GM23248 (cell line): Measurements from ENCODE around the gene RGR. TPM values are rescaled to one million over a fixed set of nuclear protein-coding genes. Genes with fewer than 3 reads are reported as not detected.

Source experiments
- DNase-seq: peaks from one replicate; pipeline ENCODE4 v3.0.0-alpha.2; 2015
- H2AFZ ChIP-seq: fragments of 200-600 bp; sonication (generic); 2 replicates; pipeline ENCODE4 v1.6.1; 2016; ENCODE audit warnings: antibody characterized with exemption
- H3F3A ChIP-seq: fragments of 200-600 bp; sonication (generic); 2 replicates; pipeline ENCODE4 v1.6.1; 2016; ENCODE audit warnings: mild to moderate bottlenecking, antibody characterized with exemption, mixed run types; ENCODE audit not compliant: insufficient read depth
- H3K27ac ChIP-seq: fragments of 200-600 bp; sonication (generic); 2 replicates; pipeline ENCODE4 v1.5.1; 2016; ENCODE audit warnings: mild to moderate bottlenecking
- H3K27me3 ChIP-seq: fragments of 200-600 bp; sonication (generic); replicated peaks from 2 replicates; pipeline ENCODE4 v1.6.1; 2016; ENCODE audit warnings: mild to moderate bottlenecking; ENCODE audit not compliant: insufficient read depth
- H3K36me3 ChIP-seq: fragments of 200-600 bp; sonication (generic); 2 replicates; pipeline ENCODE4 v1.6.1; 2016; ENCODE audit warnings: low read depth, mild to moderate bottlenecking
- H3K4me1 ChIP-seq: fragments of 200-600 bp; sonication (generic); 2 replicates; pipeline ENCODE4 v1.6.1; 2016; ENCODE audit warnings: mild to moderate bottlenecking; ENCODE audit not compliant: insufficient read depth
- H3K4me2 ChIP-seq: fragments of 200-600 bp; sonication (generic); one replicate; pipeline ENCODE4 v1.6.1; 2016; ENCODE audit warnings: mild to moderate bottlenecking; ENCODE audit not compliant: unreplicated experiment
- H3K4me3 ChIP-seq: fragments of 200-600 bp; sonication (generic); 2 replicates; pipeline ENCODE4 v1.5.1; 2016; ENCODE audit warnings: mild to moderate bottlenecking
- H3K79me2 ChIP-seq: fragments of 200-600 bp; sonication (generic); 2 replicates; pipeline ENCODE4 v1.6.1; 2016; ENCODE audit warnings: mild to moderate bottlenecking; ENCODE audit not compliant: insufficient read depth
- H3K9ac ChIP-seq: fragments of 200-600 bp; sonication (generic); 2 replicates; pipeline ENCODE4 v1.6.1; 2016; ENCODE audit warnings: mild to moderate bottlenecking
- H3K9me2 ChIP-seq: fragments of 200-600 bp; sonication (generic); 2 replicates; pipeline ENCODE4 v1.6.1; 2016; ENCODE audit warnings: mixed run types, mild to moderate bottlenecking, moderate library complexity; ENCODE audit not compliant: insufficient read depth
- H3K9me3 ChIP-seq: fragments of 200-600 bp; sonication (generic); one replicate; pipeline ENCODE4 v1.6.1; 2017; ENCODE audit warnings: low read depth
- H4K20me1 ChIP-seq: fragments of 200-600 bp; sonication (generic); 2 replicates; pipeline ENCODE4 v1.6.0; 2016; ENCODE audit not compliant: insufficient read depth
- EZH2 ChIP-seq: fragments of 200-600 bp; sonication (generic); IDR thresholded peaks from 2 replicates; pipeline ENCODE4 v1.6.1; 2018; ENCODE audit warnings: antibody characterized with exemption, mild to moderate bottlenecking; ENCODE audit not compliant: insufficient read depth, poor library complexity, severe bottlenecking
- EZH2phosphoT487 ChIP-seq: fragments of 200-600 bp; sonication (generic); IDR thresholded peaks from 2 replicates; pipeline ENCODE4 v1.6.1; 2018; ENCODE audit warnings: antibody characterized with exemption, moderate library complexity, mild to moderate bottlenecking, low read depth; ENCODE audit not compliant: insufficient read depth
- WGBS, 2 experiments: methylation state at CpG; one replicate each; pipeline ENCODE4 v1.1.6; 2015 to 2017; ENCODE audit warnings: low lambda C conversion rate in 2 of 2, low coverage in 1 of 2; ENCODE audit errors: missing lambda C conversion rate in 2 of 2; 5-methylcytosine and 5-hydroxymethylcytosine counted together
- in situ Hi-C: fragments of 300-500 bp; cut with MboI; formaldehyde crosslinking; loops from 2 replicates; pipeline ENCODE4 v1.15.0; 2020
- polyA plus RNA-seq: library from polyadenylated mRNA; unstranded; fragments of >200 nt; fragmentation: Nextera tagmentation; extraction: Ambion mirVana; gene quantifications from 2 replicates; pipeline ENCODE4 v1.2.1, GENCODE V29; 2016
- total RNA-seq: library from RNA; depleted of rRNA; stranded (reverse); fragments of >200 nt; shearing (Covaris generic); gene quantifications from 2 replicates; pipeline ENCODE4 v1.2.3, GENCODE V29; 2014

The RGR gene
- total and polyA plus RNA-seq, 2 experiments from 2014 or later, result not detected

DNA sequence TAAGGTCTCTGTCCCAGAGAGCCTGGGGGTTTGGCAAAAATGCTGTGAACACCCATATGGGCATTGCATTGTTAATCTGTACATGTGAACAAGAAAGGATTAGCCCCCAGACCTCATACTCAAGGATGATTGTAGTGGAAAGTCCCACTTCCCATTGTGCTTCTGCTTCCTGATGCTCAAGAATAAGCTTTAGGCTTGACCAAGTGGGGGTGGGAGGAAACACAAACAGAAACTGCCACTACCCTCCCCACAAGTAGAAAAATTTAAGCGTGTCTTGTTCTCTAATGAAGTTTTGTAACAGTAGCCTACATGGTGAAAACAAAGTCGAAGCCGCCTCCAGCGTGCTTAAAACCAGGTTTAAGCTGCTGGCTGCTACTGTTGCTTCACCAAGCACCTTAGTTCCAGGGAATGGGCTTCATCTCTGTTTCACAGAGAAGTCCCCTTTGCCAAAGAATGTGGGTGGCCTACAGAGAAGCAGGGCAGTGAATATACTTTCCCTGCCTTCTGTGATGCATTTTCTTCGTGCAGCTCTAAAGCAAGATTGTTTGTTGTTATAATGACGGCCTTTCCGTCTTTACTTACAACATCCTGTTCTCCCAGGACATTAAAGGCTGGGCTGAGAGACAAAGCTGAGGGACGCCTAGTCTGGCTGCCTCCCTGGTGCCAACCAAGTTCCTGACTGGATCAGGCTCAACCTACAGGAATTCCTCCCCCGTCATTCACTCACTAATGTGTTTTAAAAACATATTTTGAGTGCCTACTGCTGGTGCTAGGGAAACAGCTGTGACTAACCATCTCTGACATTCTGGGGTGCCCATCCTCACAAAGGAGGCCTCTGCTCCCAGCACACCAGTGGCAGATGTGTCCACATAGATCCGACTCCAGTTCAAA, 51.5 kb downstream of the RGR start:
- Histone ChIP-seq H3K4me1 (no peaks in the 10 kb centered on the region), H3K36me3 (no peaks in the 10 kb centered on the region), H4K20me1 (no peaks in the 10 kb centered on the region), H2AFZ (no peak overlapping the region; the same call in 1 of the 2 replicates), H3K27ac (peak overlapping the region; percentile 73), H3F3A (no peaks in the 10 kb centered on the region), H3K4me2 (no peak overlapping the region), H3K9me3 (no peaks in the 10 kb centered on the region), H3K4me3 (no peak overlapping the region), H3K9me2 (no peaks in the 10 kb centered on the region), H3K79me2 (no peaks in the 10 kb centered on the region), H3K9ac (peak overlapping the region; percentile 43), H3K27me3 (no peaks in the 10 kb centered on the region)
- DNase-seq, result peak; percentile 81
- TF ChIP-seq EZH2, result no peak
- in situ Hi-C loops, result no loop called here
- WGBS, 2 experiments, result 50% methylated on average over 10 of the region's 10 CpGs

DNA sequence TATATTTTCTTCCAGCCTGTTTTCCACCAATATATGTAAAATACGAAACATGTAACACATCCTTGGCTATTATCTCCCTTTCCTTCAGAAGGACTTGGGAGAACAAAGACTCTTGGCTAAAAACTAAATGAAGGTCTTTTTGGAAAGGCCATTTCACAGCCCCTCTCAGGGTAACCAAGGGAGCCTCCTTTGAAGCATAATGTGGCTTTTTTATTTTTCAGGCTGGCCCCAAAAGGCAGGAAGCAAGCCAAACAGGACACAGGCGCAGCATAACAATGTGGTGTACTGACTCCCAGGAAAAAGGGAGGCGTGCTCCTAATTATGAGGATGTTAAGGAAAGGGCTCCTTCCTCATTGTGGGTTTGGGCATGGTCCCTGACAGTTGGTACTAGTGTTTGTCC, 53.2 kb downstream of the RGR start:
- TF ChIP-seq EZH2 (no peak), EZH2phosphoT487 (no peak)
- WGBS, 2 experiments, result 54 to 66% methylated on average over 3 of the region's 3 CpGs
- H3K27me3 ChIP-seq, result no peaks in the 10 kb centered on the region
- no peak overlapping the region for H3K4me2 ChIP-seq
- H3F3A ChIP-seq, result no peaks in the 10 kb centered on the region
- no peaks in the 10 kb centered on the region for H4K20me1 ChIP-seq
- no peaks in the 10 kb centered on the region for H3K9me2 ChIP-seq
- H3K9me3 ChIP-seq, result no peaks in the 10 kb centered on the region
- no peak for DNase-seq
- no peak overlapping the region for H2AFZ ChIP-seq
- H3K27ac ChIP-seq, result no peak overlapping the region
- H3K4me3 ChIP-seq, result no peak overlapping the region
- H3K9ac ChIP-seq, result no peak overlapping the region
- in situ Hi-C loops, result no loop called here
- no peaks in the 10 kb centered on the region for H3K79me2 ChIP-seq
- no peaks in the 10 kb centered on the region for H3K4me1 ChIP-seq
- H3K36me3 ChIP-seq, result no peaks in the 10 kb centered on the region

DNA sequence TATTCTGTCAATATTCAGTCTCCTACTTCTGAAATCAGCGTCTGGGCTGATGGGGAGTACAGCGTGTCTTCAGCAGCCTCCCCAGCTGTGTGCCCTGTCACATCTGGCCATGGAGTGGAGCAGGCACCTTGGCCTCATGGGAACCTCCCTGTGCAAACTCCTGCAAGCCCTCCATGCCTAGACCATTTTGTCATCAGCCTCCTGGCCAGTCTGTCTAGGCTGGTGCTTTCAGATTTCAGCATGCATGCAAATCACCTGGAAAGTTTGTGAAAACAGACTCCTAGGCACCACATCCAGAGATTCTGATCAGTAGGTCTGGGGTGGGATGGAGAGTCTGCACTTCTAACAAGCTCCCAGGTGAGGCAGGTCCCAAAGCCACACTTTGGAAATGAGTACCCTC, 57.4 kb downstream of the RGR start:
- Histone ChIP-seq H3K79me2 (no peaks in the 10 kb centered on the region), H3K9me3 (no peaks in the 10 kb centered on the region), H3K9me2 (no peaks in the 10 kb centered on the region), H3K4me2 (no peak overlapping the region), H2AFZ (no peak overlapping the region), H3K4me1 (no peaks in the 10 kb centered on the region), H3K27ac (no peak overlapping the region), H3K36me3 (no peaks in the 10 kb centered on the region), H4K20me1 (no peaks in the 10 kb centered on the region), H3K27me3 (no peaks in the 10 kb centered on the region), H3K4me3 (no peak overlapping the region), H3F3A (no peaks in the 10 kb centered on the region), H3K9ac (no peak overlapping the region)
- WGBS, 2 experiments, result 19% methylated on average over 2 of the region's 2 CpGs
- DNase-seq, result no peak
- TF ChIP-seq EZH2phosphoT487 (no peak), EZH2 (no peak)
- in situ Hi-C loops, result no loop called here

DNA sequence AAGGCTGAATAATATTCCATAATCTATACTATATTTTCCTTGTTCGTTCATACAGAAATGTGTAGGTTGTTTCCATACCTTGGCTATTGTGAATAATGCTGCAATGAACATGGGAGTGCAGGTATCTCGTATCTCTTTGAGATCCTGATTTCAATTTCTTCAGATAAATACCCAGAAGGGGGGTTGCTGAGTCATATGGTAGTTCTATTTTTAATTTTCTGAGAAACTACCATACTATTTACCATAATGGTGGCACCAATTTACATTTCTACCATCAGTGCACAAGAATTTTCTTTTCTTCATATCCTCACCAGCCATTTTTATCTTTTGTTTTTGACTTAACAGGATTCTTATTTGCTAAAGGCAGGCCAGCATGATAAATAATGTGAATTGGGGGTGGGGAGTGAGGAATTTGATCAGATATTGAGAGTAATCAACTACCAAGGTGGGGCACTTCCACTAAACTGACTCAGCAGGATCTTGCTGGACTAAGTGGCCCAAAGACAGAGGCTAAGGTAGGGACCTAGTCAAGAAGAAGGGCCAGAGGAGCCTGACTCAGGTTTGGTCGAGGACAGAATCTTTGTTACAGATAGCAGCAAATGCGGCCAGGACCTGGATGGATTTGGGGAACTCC, 62.0 kb downstream of the RGR start:
- 50 to 52% methylated on average over 4 of the region's 4 CpGs for WGBS, 2 experiments
- Histone ChIP-seq H3K9ac (no peak overlapping the region), H3K4me3 (no peak overlapping the region), H4K20me1 (no peaks in the 10 kb centered on the region), H3K36me3 (no peaks in the 10 kb centered on the region), H3K9me2 (no peaks in the 10 kb centered on the region), H3K79me2 (no peaks in the 10 kb centered on the region), H3K9me3 (no peaks in the 10 kb centered on the region), H3F3A (no peaks in the 10 kb centered on the region), H3K4me1 (no peaks in the 10 kb centered on the region; the same call in 1 of the 2 replicates), H2AFZ (no peak overlapping the region), H3K27ac (no peak overlapping the region), H3K27me3 (no peaks in the 10 kb centered on the region), H3K4me2 (no peak overlapping the region)
- TF ChIP-seq EZH2phosphoT487 (no peak), EZH2 (no peak)
- in situ Hi-C loops, result no loop called here
- DNase-seq, result no peak
